Lower leg skin (tissue), 4 donors: ENCODE results near the gene RNH1. TPM values are rescaled to one million over a fixed set of nuclear protein-coding genes. Genes with fewer than 3 reads are reported as not detected.

Experiments used
- DNase-seq, 2 donors: peaks; one replicate each; pipeline ENCODE4 v3.0.0-alpha.2; 2019; ENCODE audit warnings: low spot score in 2 of 2
- H3K4me3 ChIP-seq: fragments of 200-600 bp; sonication (generic); 2 replicates; pipeline ENCODE4 v1.5.1; 2017; ENCODE audit warnings: mild to moderate bottlenecking, low read depth; ENCODE audit not compliant: poor library complexity, severe bottlenecking
- CTCF ChIP-seq, 3 donors: fragments of 450-650 bp; IDR thresholded peaks; one replicate each; pipeline ENCODE4 v1.5.1; 2016; ENCODE audit warnings: antibody characterized with exemption in 3 of 3, mild to moderate bottlenecking in 3 of 3, moderate library complexity in 2 of 3
- POLR2A ChIP-seq, 2 donors: fragments of 450-650 bp; IDR thresholded peaks; one replicate each; pipeline ENCODE4 v1.6.1; 2016 to 2017; ENCODE audit warnings: antibody characterized with exemption in 2 of 2, mild to moderate bottlenecking in 1 of 2, moderate library complexity in 1 of 2
- WGBS, 2 donors: methylation state at CpG; one replicate each; pipeline ENCODE4 v1.1.5; 2018; 5-methylcytosine and 5-hydroxymethylcytosine counted together
- intact Hi-C: fragments of 100-400 bp; cut with DNase I; formaldehyde crosslinking; loops from one replicate; pipeline ENCODE4 v1.15.0; 2023; ENCODE audit warnings: low total_unique reads
- total RNA-seq, 4 donors: library from RNA; depleted of rRNA; stranded (reverse); fragments of >200 nt; gene quantifications; one replicate each; pipeline ENCODE4 v1.1.0, GENCODE V29; 2016

The RNH1 gene
- total RNA-seq, 4 donors from 2014 or later, result 419 to 465 (median 446) TPM

GRCh38 chr11:516400-516799 lies 9.4 kb upstream of the RNH1 start:
- no peak overlapping the region for H3K4me3 ChIP-seq
- DNase-seq, result no peak
- intact Hi-C loops, result no loop called here
- TF ChIP-seq CTCF (IDR thresholded peaks at IDR 0.05) (no peak), POLR2A (IDR thresholded peaks at IDR 0.05) (no peak)
- 94 to 95% methylated on average over 4 of the region's 4 CpGs for WGBS, 2 donors

GRCh38 chr11:515131-515530 lies 8.1 kb upstream of the RNH1 start:
- H3K4me3 ChIP-seq, result no peak overlapping the region
- WGBS, 2 donors, result 53 to 65% methylated on average over 6 of the region's 6 CpGs
- no peak for TF ChIP-seq CTCF (IDR thresholded peaks at IDR 0.05)
- no peak for TF ChIP-seq POLR2A (IDR thresholded peaks at IDR 0.05)
- no peak for DNase-seq
- intact Hi-C loops, result no loop called here

- intact Hi-C loops, result no loop called here
- H3K4me3 ChIP-seq, result no peak overlapping the region
- TF ChIP-seq POLR2A (IDR thresholded peaks at IDR 0.05), result no peak
- no peak for TF ChIP-seq CTCF (IDR thresholded peaks at IDR 0.05)
- WGBS, 2 donors, result 89 to 90% methylated on average over 10 of the region's 10 CpGs
- no peak for DNase-seq
Observed at GRCh38 chr11:514606-515005, 7.6 kb upstream of the RNH1 start.

- no peak overlapping the region for H3K4me3 ChIP-seq
- 90 to 93% methylated on average over 29 of the region's 29 CpGs for WGBS, 2 donors
- no peak for TF ChIP-seq POLR2A (IDR thresholded peaks at IDR 0.05)
- TF ChIP-seq CTCF (IDR thresholded peaks at IDR 0.05), result no peak
- DNase-seq, result no peak
- intact Hi-C loops, result no loop called here
Observed at GRCh38 chr11:512761-513595, 5.9 kb upstream of the RNH1 start.

- WGBS, 2 donors, result 88 to 89% methylated on average over 5 of the region's 5 CpGs
- no peak for TF ChIP-seq CTCF (IDR thresholded peaks at IDR 0.05)
- no peak for TF ChIP-seq POLR2A (IDR thresholded peaks at IDR 0.05)
- intact Hi-C loops, result loop anchor here (10.0 kb wide), 1 partner anchor 104 kb away; no protein-coding TSS in a partner anchor
- no peak overlapping the region for H3K4me3 ChIP-seq
- no peak for DNase-seq
Observed at GRCh38 chr11:508956-509355, 1.9 kb upstream of the RNH1 start.
